GM10266 (cell line): ENCODE measurements around the gene PRIM2.
"Not testable (repeated sequence)": the region's sequence is repeated elsewhere in the genome, so short reads cannot be mapped to it uniquely, and the experiment has no call there.

ENCODE experiments used
- DNase-seq: peaks from one replicate; pipeline ENCODE4 v3.0.0; 2012; ENCODE audit errors: extremely low spot score
- CTCF ChIP-seq: IDR thresholded peaks from 2 replicates; pipeline ENCODE4 v1.5.1; 2012; ENCODE audit warnings: mild to moderate bottlenecking, low read depth; ENCODE audit not compliant: control insufficient read depth, insufficient read depth; ENCODE audit errors: missing control alignments

PRIM2 gene

GRCh38 chr6:57324538-57324937 lies 7.1 kb downstream of the PRIM2 start:
- TF ChIP-seq CTCF, result peak; percentile 41

GRCh38 chr6:57327311-57327710 lies 9.9 kb downstream of the PRIM2 start:
- DNase-seq, result no peak
- no peak for TF ChIP-seq CTCF

More at GRCh38 chr6:57324538-57324937, 7.1 kb downstream of the PRIM2 start:
- DNase-seq, result no peak

GRCh38 chr6:57328074-57328473 lies 10.6 kb downstream of the PRIM2 start:
- TF ChIP-seq CTCF, result no peak
- no peak for DNase-seq

GRCh38 chr6:57329933-57330332 lies 12.5 kb downstream of the PRIM2 start:
- no peak for TF ChIP-seq CTCF
- DNase-seq, result no peak

GRCh38 chr6:57342148-57342669 lies 24.8 kb downstream of the PRIM2 start:
- no peak for TF ChIP-seq CTCF
- DNase-seq, result no peak

GRCh38 chr6:57343342-57343741 lies 25.9 kb downstream of the PRIM2 start:
- not testable (repeated sequence) for DNase-seq

- not testable (repeated sequence) for DNase-seq
Measured at GRCh38 chr6:57346715-57347114, 29.3 kb downstream of the PRIM2 start.

- not testable (repeated sequence) for DNase-seq
Measured at GRCh38 chr6:57347597-57347996, 30.2 kb downstream of the PRIM2 start.

GRCh38 chr6:57350443-57350842 lies 33.0 kb downstream of the PRIM2 start:
- not testable (repeated sequence) for DNase-seq

GRCh38 chr6:57352596-57352995 lies 35.2 kb downstream of the PRIM2 start:
- DNase-seq, result not testable (repeated sequence)

GRCh38 chr6:57358319-57358718 lies 40.9 kb downstream of the PRIM2 start:
- DNase-seq, result not testable (repeated sequence)

GRCh38 chr6:57359766-57360165 lies 42.3 kb downstream of the PRIM2 start:
- DNase-seq, result not testable (repeated sequence)

GRCh38 chr6:57362340-57362739 lies 44.9 kb downstream of the PRIM2 start:
- not testable (repeated sequence) for DNase-seq

GRCh38 chr6:57365076-57365583 lies 47.7 kb downstream of the PRIM2 start:
- DNase-seq, result not testable (repeated sequence)
